HCT116 (cell line): ENCODE results near the gene RCL1. TPM values are rescaled to one million over a fixed set of nuclear protein-coding genes. Genes with fewer than 3 reads are reported as not detected.

Source experiments
- ATAC-seq: fragments of 200-7000 bp; cut with Tn5 transposase; 2 replicates; pipeline ENCODE4 v1.9.1; 2020; ENCODE audit warnings: mild to moderate bottlenecking, moderate library complexity
- BruUV-seq: library from RNA; stranded (reverse); fragments of 400-500 nt; replicated peaks from 2 replicates; lab custom pipeline; 2021; lab: Mats Ljungman, UMichigan
- CTCF ChIA-PET: fragments of 300-600 bp; sonication (Branson Sonifier 250); formaldehyde crosslinking; loops from one replicate; lab custom pipeline; 2021; ENCODE audit warnings: antibody characterized with exemption; lab: Charles Lee
- POLR2A ChIA-PET: fragments of 300-600, 350-600 bp; sonication (Branson Sonifier 250); formaldehyde crosslinking; loops from one replicate; lab custom pipeline; 2021; ENCODE audit warnings: antibody characterized with exemption; lab: Charles Lee
- RAD21 ChIA-PET, 2 experiments: fragments of 300-600 bp; sonication (Branson Sonifier 250); formaldehyde crosslinking; loops; one replicate each; lab custom pipeline; 2023; ENCODE audit warnings: low total read pairs in 2 of 2; ENCODE audit not compliant: uncharacterized antibody in 2 of 2, unreplicated experiment in 2 of 2, low non-redundant PET in 1 of 2; lab: Charles Lee
- DNase-seq: peaks from one replicate; pipeline ENCODE4 v3.0.0-alpha.2; 2010; ENCODE audit warnings: low read depth, low spot score
- H2AFZ ChIP-seq: fragments of 200-600 bp; shearing (Covaris generic), sonication (generic); 2 replicates; pipeline ENCODE4 v1.6.1; 2017; ENCODE audit warnings: low read depth, mixed run types, mixed read lengths, antibody characterized with exemption, low read length; ENCODE audit not compliant: poor library complexity, severe bottlenecking
- H3K27ac ChIP-seq: 2 replicates; pipeline ENCODE4 v1.5.1; 2012; ENCODE audit warnings: low read depth, low read length
- H3K27me3 ChIP-seq: fragments of 200-600 bp; sonication (generic); 2 replicates; pipeline ENCODE4 v1.6.1; 2016; ENCODE audit warnings: mixed run types, low read length, mixed read lengths; ENCODE audit not compliant: insufficient read depth
- H3K36me3 ChIP-seq, 2 experiments: fragments of 200-500 bp in 1 of 2; fragments of 200-600 bp in 1 of 2; sonication (Bioruptor generic) in 1 of 2; sonication (generic) in 1 of 2; 2 replicates each; pipeline versions ENCODE4 v1.5.1 to v1.6.1; 2014 to 2016; ENCODE audit warnings: low read length in 2 of 2, inconsistent platforms in 1 of 2, mixed read lengths in 1 of 2, mixed run types in 1 of 2; ENCODE audit not compliant: insufficient read depth in 2 of 2, control insufficient read depth in 1 of 2
- H3K4me1 ChIP-seq, 2 experiments: fragments of 200-600 bp in 1 of 2; sonication (generic) in 1 of 2; 2 replicates each; pipeline versions ENCODE4 v1.5.1 to v1.6.1; 2012 to 2017; ENCODE audit warnings: low read length in 2 of 2, inconsistent platforms in 1 of 2, mild to moderate bottlenecking in 1 of 2, mixed read lengths in 1 of 2, mixed run types in 1 of 2, moderate library complexity in 1 of 2; ENCODE audit not compliant: insufficient read depth in 2 of 2, control insufficient read depth in 1 of 2
- H3K4me2 ChIP-seq: fragments of 200-600 bp; sonication (generic); 2 replicates; pipeline ENCODE4 v1.6.1; 2017; ENCODE audit warnings: mixed run types, low read length, mixed read lengths
- H3K4me3 ChIP-seq, 2 experiments: fragments of 200-600 bp in 1 of 2; sonication (generic) in 1 of 2; replicated peaks in 1 of 2; 2 replicates each; pipeline ENCODE4 v1.5.1; 2011 to 2016; ENCODE audit warnings: low read length in 2 of 2, control low read depth in 1 of 2, low read depth in 1 of 2, mild to moderate bottlenecking in 1 of 2, mixed read lengths in 1 of 2, mixed run types in 1 of 2
- H3K79me2 ChIP-seq: fragments of 200-600 bp; sonication (generic); 2 replicates; pipeline ENCODE4 v1.6.1; 2017; ENCODE audit warnings: mild to moderate bottlenecking, mixed run types, low read length, moderate library complexity, mixed read lengths; ENCODE audit not compliant: insufficient read depth
- H3K9ac ChIP-seq: fragments of 200-600 bp; sonication (generic); 2 replicates; pipeline ENCODE4 v1.6.1; 2016; ENCODE audit warnings: low read length, mixed read lengths
- H3K9me2 ChIP-seq: fragments of 200-600 bp; sonication (generic), shearing (Covaris generic); 2 replicates; pipeline ENCODE4 v1.6.1; 2017; ENCODE audit warnings: mixed run types, mild to moderate bottlenecking, moderate library complexity; ENCODE audit not compliant: insufficient read depth
- H3K9me3 ChIP-seq, 2 experiments: fragments of 200-500 bp in 1 of 2; fragments of 200-600 bp in 1 of 2; sonication (Bioruptor generic) in 1 of 2; sonication (generic) in 1 of 2; 2 replicates each; pipeline ENCODE4 v1.6.1; 2014 to 2017; ENCODE audit warnings: low read length in 2 of 2, mixed read lengths in 2 of 2, inconsistent platforms in 1 of 2, low read depth in 1 of 2, mild to moderate bottlenecking in 1 of 2, mixed run types in 1 of 2, moderate library complexity in 1 of 2; ENCODE audit not compliant: control insufficient read depth in 1 of 2, insufficient read depth in 1 of 2
- H4K20me1 ChIP-seq: fragments of 200-600 bp; sonication (generic), shearing (Covaris generic); 2 replicates; pipeline ENCODE4 v1.6.1; 2017; ENCODE audit warnings: mixed run types, mild to moderate bottlenecking, moderate library complexity; ENCODE audit not compliant: insufficient read depth
- CEBPB ChIP-seq: IDR thresholded peaks from 2 replicates; pipeline ENCODE4 v1.6.1; 2012; ENCODE audit warnings: low read depth
- ELF1 ChIP-seq: IDR thresholded peaks from 2 replicates; pipeline ENCODE4 v1.6.1; 2012; ENCODE audit warnings: low read depth, borderline replicate concordance
- FOSL1 ChIP-seq: IDR thresholded peaks from 2 replicates; pipeline ENCODE4 v1.6.1; 2012; ENCODE audit warnings: low read depth
- POLR2AphosphoS5 ChIP-seq: IDR thresholded peaks from 2 replicates; pipeline ENCODE4 v1.6.1; 2011; ENCODE audit warnings: mild to moderate bottlenecking, low read depth, low read length, moderate library complexity
- RAD21 ChIP-seq: IDR thresholded peaks from 2 replicates; pipeline ENCODE4 v1.6.1; 2012; ENCODE audit warnings: low read depth, mild to moderate bottlenecking
- SRF ChIP-seq: IDR thresholded peaks from 2 replicates; pipeline ENCODE4 v1.6.1; 2012; ENCODE audit warnings: low read depth
- YY1 ChIP-seq: IDR thresholded peaks from 2 replicates; pipeline ENCODE4 v1.6.1; 2011; ENCODE audit warnings: low read length, low read depth, moderate library complexity, mild to moderate bottlenecking; ENCODE audit not compliant: insufficient replicate concordance; ENCODE audit errors: extremely low read depth
- ZNF274 ChIP-seq: fragments of 200-500 bp; sonication (Bioruptor generic); IDR thresholded peaks from 2 replicates; pipeline ENCODE4 v1.6.1; 2014; ENCODE audit warnings: mild to moderate bottlenecking, low read depth, low read length, inconsistent platforms
- intact Hi-C: fragments of 100-400 bp; cut with micrococcal nuclease; formaldehyde crosslinking; loops from 2 replicates; pipeline ENCODE4 v1.10.0; 2022
- total RNA-seq: library from RNA; stranded (reverse); gene quantifications from one replicate; pipeline ENCODE4 v1.2.1, GENCODE V29; 2021; ENCODE audit not compliant: unreplicated experiment
- TF ChIP-seq, protein P1 (sequence below): IDR thresholded peaks from 2 replicates; pipeline ENCODE4 v1.6.1; 2012; ENCODE audit warnings: low read depth
- TF ChIP-seq, protein P2 (sequence below): IDR thresholded peaks from 2 replicates; pipeline ENCODE4 v1.6.1; 2011; ENCODE audit warnings: mild to moderate bottlenecking, low read length, moderate library complexity; ENCODE audit not compliant: insufficient replicate concordance; ENCODE audit errors: extremely low read depth
- TF ChIP-seq, protein P3 (sequence below): IDR thresholded peaks from 2 replicates; pipeline ENCODE4 v1.6.1; 2012

RCL1 gene
- total RNA-seq, 1 experiment from 2014 or later = 29.9 TPM

DNA sequence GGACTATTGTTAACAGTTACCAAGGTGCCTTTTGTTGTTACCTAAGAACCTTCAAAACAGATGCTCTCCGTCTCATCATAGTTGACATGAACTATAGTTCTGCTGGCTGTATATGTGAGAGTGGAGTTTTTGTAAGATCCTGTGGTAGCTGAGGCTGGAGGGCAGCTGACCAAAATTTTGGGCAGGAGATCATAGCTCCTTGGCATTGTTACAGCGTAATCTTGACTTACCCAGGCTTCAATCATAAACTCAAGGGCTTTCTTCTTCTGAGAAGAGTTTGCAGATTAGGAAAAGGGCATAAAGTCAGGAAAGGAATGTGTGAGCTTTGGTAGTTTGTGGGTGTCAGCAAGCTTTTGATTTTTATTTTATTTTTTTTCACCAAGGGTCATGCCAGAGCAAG is 34.5 kb downstream of the RCL1 start:
- Histone ChIP-seq H3K9me2 (no peaks in the 10 kb centered on the region), H2AFZ (no peak overlapping the region), H4K20me1 (peaks cover 4% of the 10 kb centered on the region; the same call in 1 of the 2 replicates), H3K4me2 (no peak overlapping the region), H3K27ac (no peak overlapping the region), H3K27me3 (no peaks in the 10 kb centered on the region), H3K79me2 (peaks cover 92% of the 10 kb centered on the region), H3K36me3 (no peaks in the 10 kb centered on the region), H3K4me3 (no peak overlapping the region), H3K9ac (no peak overlapping the region), H3K4me1 (peaks cover 5 to 37% of the 10 kb centered on the region in 2 experiments), H3K9me3 (no peaks in the 10 kb centered on the region)
- ChIA-PET RAD21 (no interaction called here), POLR2A (no interaction called here), CTCF (no interaction called here)
- TSS peak; percentile 11 for BruUV-seq
- DNase-seq = no peak
- no peak for ATAC-seq
- intact Hi-C loops = no loop called here
- TF ChIP-seq CEBPB (no peak), ZNF274 (no peak), SRF (no peak)

DNA sequence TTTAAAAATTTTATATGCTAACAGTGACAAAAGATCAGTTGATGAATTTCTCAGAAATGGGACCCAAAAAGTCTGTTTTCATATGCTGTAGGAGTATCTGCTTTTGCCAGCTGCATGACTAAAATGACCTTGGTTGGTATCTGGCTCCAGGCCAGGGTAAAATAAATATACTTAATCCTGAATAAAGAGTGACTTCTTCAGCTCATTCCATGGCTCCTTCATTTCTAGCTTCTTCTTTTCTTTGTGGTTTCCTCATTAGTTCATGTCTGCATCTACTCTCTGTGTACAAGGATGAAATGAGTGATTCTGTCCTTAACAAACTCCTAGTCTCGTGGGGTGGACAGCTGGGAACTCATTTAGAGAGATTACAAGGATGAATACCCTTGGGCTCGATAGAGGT is 36.0 kb downstream of the RCL1 start:
- Histone ChIP-seq H3K4me1 (peaks cover 15 to 52% of the 10 kb centered on the region in 2 experiments), H4K20me1 (peaks cover 3% of the 10 kb centered on the region; the same call in 1 of the 2 replicates), H3K4me2 (no peak overlapping the region), H3K79me2 (peaks cover 83% of the 10 kb centered on the region), H2AFZ (no peak overlapping the region), H3K4me3 (no peak overlapping the region), H3K27me3 (no peaks in the 10 kb centered on the region), H3K9ac (no peak overlapping the region), H3K27ac (no peak overlapping the region), H3K36me3 (no peaks in the 10 kb centered on the region), H3K9me3 (no peaks in the 10 kb centered on the region), H3K9me2 (no peaks in the 10 kb centered on the region)
- intact Hi-C loops = no loop called here
- TF ChIP-seq, protein P1, sequence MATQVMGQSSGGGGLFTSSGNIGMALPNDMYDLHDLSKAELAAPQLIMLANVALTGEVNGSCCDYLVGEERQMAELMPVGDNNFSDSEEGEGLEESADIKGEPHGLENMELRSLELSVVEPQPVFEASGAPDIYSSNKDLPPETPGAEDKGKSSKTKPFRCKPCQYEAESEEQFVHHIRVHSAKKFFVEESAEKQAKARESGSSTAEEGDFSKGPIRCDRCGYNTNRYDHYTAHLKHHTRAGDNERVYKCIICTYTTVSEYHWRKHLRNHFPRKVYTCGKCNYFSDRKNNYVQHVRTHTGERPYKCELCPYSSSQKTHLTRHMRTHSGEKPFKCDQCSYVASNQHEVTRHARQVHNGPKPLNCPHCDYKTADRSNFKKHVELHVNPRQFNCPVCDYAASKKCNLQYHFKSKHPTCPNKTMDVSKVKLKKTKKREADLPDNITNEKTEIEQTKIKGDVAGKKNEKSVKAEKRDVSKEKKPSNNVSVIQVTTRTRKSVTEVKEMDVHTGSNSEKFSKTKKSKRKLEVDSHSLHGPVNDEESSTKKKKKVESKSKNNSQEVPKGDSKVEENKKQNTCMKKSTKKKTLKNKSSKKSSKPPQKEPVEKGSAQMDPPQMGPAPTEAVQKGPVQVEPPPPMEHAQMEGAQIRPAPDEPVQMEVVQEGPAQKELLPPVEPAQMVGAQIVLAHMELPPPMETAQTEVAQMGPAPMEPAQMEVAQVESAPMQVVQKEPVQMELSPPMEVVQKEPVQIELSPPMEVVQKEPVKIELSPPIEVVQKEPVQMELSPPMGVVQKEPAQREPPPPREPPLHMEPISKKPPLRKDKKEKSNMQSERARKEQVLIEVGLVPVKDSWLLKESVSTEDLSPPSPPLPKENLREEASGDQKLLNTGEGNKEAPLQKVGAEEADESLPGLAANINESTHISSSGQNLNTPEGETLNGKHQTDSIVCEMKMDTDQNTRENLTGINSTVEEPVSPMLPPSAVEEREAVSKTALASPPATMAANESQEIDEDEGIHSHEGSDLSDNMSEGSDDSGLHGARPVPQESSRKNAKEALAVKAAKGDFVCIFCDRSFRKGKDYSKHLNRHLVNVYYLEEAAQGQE = no peak
- TF ChIP-seq FOSL1 (no peak), YY1 (no peak), POLR2AphosphoS5 (no peak), SRF (no peak), ELF1 (no peak), RAD21 (no peak)
- TF ChIP-seq, protein P2, sequence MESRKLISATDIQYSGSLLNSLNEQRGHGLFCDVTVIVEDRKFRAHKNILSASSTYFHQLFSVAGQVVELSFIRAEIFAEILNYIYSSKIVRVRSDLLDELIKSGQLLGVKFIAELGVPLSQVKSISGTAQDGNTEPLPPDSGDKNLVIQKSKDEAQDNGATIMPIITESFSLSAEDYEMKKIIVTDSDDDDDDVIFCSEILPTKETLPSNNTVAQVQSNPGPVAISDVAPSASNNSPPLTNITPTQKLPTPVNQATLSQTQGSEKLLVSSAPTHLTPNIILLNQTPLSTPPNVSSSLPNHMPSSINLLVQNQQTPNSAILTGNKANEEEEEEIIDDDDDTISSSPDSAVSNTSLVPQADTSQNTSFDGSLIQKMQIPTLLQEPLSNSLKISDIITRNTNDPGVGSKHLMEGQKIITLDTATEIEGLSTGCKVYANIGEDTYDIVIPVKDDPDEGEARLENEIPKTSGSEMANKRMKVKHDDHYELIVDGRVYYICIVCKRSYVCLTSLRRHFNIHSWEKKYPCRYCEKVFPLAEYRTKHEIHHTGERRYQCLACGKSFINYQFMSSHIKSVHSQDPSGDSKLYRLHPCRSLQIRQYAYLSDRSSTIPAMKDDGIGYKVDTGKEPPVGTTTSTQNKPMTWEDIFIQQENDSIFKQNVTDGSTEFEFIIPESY = no peak
- TF ChIP-seq, protein P3, sequence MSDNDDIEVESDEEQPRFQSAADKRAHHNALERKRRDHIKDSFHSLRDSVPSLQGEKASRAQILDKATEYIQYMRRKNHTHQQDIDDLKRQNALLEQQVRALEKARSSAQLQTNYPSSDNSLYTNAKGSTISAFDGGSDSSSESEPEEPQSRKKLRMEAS = no peak
- RAD21 ChIA-PET = no interaction called here
- ATAC-seq (no peak), DNase-seq (no peak)
- no TSS peak for BruUV-seq
- POLR2A ChIA-PET = no interaction called here
- CTCF ChIA-PET = no interaction called here
